ENCODE measurements around the gene MIP.

DNA sequence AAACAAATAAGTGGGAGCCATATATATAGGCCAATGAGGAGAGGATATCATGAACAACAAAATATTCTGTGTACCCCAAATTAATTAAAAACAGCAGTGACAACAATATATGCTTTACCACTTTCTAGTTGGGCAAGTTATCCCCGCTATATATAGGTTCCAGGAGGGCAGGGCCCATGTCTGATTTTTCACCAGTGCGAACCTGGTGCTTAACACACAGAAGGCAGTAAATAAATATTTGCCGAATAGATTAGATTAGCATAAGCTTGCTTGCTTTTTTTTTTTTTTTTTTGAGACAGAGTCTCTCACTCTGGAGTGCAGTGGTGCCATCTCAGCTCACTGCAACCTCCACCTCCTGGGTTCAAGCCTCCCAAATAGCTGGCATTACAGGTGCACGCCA lies 3.4 kb upstream of the MIP start:
- TF ChIP-seq, protein P1, sequence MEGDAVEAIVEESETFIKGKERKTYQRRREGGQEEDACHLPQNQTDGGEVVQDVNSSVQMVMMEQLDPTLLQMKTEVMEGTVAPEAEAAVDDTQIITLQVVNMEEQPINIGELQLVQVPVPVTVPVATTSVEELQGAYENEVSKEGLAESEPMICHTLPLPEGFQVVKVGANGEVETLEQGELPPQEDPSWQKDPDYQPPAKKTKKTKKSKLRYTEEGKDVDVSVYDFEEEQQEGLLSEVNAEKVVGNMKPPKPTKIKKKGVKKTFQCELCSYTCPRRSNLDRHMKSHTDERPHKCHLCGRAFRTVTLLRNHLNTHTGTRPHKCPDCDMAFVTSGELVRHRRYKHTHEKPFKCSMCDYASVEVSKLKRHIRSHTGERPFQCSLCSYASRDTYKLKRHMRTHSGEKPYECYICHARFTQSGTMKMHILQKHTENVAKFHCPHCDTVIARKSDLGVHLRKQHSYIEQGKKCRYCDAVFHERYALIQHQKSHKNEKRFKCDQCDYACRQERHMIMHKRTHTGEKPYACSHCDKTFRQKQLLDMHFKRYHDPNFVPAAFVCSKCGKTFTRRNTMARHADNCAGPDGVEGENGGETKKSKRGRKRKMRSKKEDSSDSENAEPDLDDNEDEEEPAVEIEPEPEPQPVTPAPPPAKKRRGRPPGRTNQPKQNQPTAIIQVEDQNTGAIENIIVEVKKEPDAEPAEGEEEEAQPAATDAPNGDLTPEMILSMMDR (optimal IDR thresholded peaks at IDR 0.05 in 1 of 3, IDR thresholded peaks at IDR 0.05 in 1 of 3, conservative IDR thresholded peaks at IDR 0.05 in 1 of 3; ENCODE audit: extremely low read depth in 1 of 3, insufficient read depth in 2 of 3, low read length in 3 of 3) = no peak
- no peak for TF ChIP-seq EZH2 (IDR thresholded peaks at IDR 0.05; ENCODE audit: low read length)

Measured in keratinocyte (primary cell).